CD4-positive, alpha-beta T cell (primary cell): ENCODE measurements around the gene ETS2. TPM values are rescaled to one million over a fixed set of nuclear protein-coding genes. Genes with fewer than 3 reads are reported as not detected.

Source experiments
- ATAC-seq: fragments of 200-7000 bp; cut with Tn5 transposase; one replicate; pipeline ENCODE4 v1.10.0; 2022; ENCODE audit warnings: mild to moderate bottlenecking; ENCODE audit not compliant: poor library complexity
- CTCF ChIA-PET: fragments of 350-600 bp; sonication (Branson Sonifier 250); formaldehyde crosslinking; loops from one replicate; lab custom pipeline; 2021; ENCODE audit warnings: antibody characterized with exemption, inconsistent platforms; lab: Charles Lee
- POLR2A ChIA-PET: fragments of 350-600 bp; sonication (Branson Sonifier 250); formaldehyde crosslinking; loops from one replicate; lab custom pipeline; 2021; ENCODE audit warnings: antibody characterized with exemption, inconsistent platforms; lab: Charles Lee
- DNase-seq, 14 experiments: peaks; one replicate each; pipeline ENCODE4 v3.0.0-alpha.2; 2013 to 2020; ENCODE audit warnings: mixed read lengths in 2 of 14
- H3K27ac ChIP-seq, 2 donors: one replicate each; pipeline versions ENCODE4 v1.5.1 to v1.7.0; 2013; ENCODE audit warnings: low read length in 2 of 2, low read depth in 1 of 2, mild to moderate bottlenecking in 1 of 2
- H3K27me3 ChIP-seq, 2 experiments: 1 replicate in 1 of 2; 2 replicates in 1 of 2; pipeline versions ENCODE4 v1.6.1 to v1.7.0; 2013; ENCODE audit warnings: low read length in 2 of 2, control low read depth in 1 of 2, mild to moderate bottlenecking in 1 of 2, moderate library complexity in 1 of 2; ENCODE audit not compliant: insufficient read depth in 2 of 2, control insufficient read depth in 1 of 2
- H3K36me3 ChIP-seq: one replicate; pipeline ENCODE4 v1.6.1; 2013; ENCODE audit warnings: low read length, control low read depth; ENCODE audit not compliant: insufficient read depth
- H3K4me1 ChIP-seq: one replicate; pipeline ENCODE4 v1.6.1; 2013; ENCODE audit warnings: low read length, control low read depth; ENCODE audit not compliant: insufficient read depth
- H3K4me3 ChIP-seq: one replicate; pipeline ENCODE4 v1.5.1; 2013; ENCODE audit warnings: mild to moderate bottlenecking, low read length, moderate library complexity
- H3K9me3 ChIP-seq, 2 experiments: 1 replicate in 1 of 2; 2 replicates in 1 of 2; pipeline versions ENCODE4 v1.6.1 to v1.7.0; 2013; ENCODE audit warnings: low read length in 2 of 2, mild to moderate bottlenecking in 2 of 2, control low read depth in 1 of 2, moderate library complexity in 1 of 2; ENCODE audit not compliant: control insufficient read depth in 1 of 2, insufficient read depth in 1 of 2
- H3K27ac Mint-ChIP-seq: one replicate; pipeline ENCODE4 v1.8.0; 2020; ENCODE audit warnings: mixed read lengths
- H3K27me3 Mint-ChIP-seq: one replicate; pipeline ENCODE4 v1.8.0; 2021; ENCODE audit warnings: mixed read lengths
- H3K36me3 Mint-ChIP-seq: one replicate; pipeline ENCODE4 v1.8.0; 2021; ENCODE audit warnings: low read depth, mixed read lengths
- H3K4me1 Mint-ChIP-seq: one replicate; pipeline ENCODE4 v1.8.0; 2021; ENCODE audit warnings: low read depth, mixed read lengths
- H3K4me3 Mint-ChIP-seq: one replicate; pipeline ENCODE4 v1.8.0; 2020; ENCODE audit warnings: mild to moderate bottlenecking, mixed read lengths
- H3K9me3 Mint-ChIP-seq: one replicate; pipeline ENCODE4 v1.8.0; 2020; ENCODE audit warnings: mixed read lengths
- intact Hi-C, 2 experiments: fragments of 100-400 bp; cut with DNase I in 1 of 2; cut with micrococcal nuclease in 1 of 2; formaldehyde crosslinking; loops; one replicate each; pipeline versions ENCODE4 v1.15.1 to v1.9.0; 2023 to 2025; cut with DNase I, micrococcal nuclease
- total RNA-seq, 174 experiments: library from RNA in 2 of 174; stranded (reverse) in 2 of 174; gene quantifications; one replicate each; pipeline ENCODE4 v1.2.3 and lab custom pipeline; 2021 to 2026
- TF ChIP-seq, protein P1 (sequence below): fragments of 200-600 bp; IDR thresholded peaks from one replicate; pipeline ENCODE4 v1.8.0; 2022; ENCODE audit warnings: antibody characterized with exemption, mild to moderate bottlenecking

ETS2 gene
- total RNA-seq, 2 experiments from 2014 or later: 11.4 to 13.9 TPM

DNA sequence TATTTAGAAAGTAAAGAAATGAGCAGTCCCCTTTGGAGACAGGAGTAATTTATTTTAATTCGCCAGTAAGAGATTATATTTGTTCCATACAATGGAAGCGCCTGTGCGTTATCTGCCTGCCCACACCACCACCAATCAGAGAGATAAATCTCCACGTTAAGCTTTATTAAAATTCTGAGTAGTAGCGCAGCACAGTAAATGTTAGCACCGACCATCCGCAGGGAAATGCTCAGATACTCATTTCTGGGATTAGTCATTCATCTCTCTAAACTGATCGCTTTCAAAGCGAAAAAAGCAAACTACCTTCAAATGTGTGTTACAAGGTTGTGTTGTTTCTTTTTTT lies 1.2 kb downstream of the ETS2 start:
- no peak for ATAC-seq
- H3K9me3 ChIP-seq: no peaks in the 10 kb centered on the region
- H3K27me3 ChIP-seq: no peaks in the 10 kb centered on the region
- H3K27ac ChIP-seq: peak overlapping the region in 1 of 2 donors; percentile 30
- CTCF ChIA-PET: no interaction called here
- peaks cover 17% of the 10 kb centered on the region for H3K4me1 ChIP-seq
- Mint-ChIP-seq H3K4me3 (peak overlapping the region; percentile 90), H3K4me1 (peaks cover 42% of the 10 kb centered on the region), H3K36me3 (peaks cover 19% of the 10 kb centered on the region), H3K9me3 (no peaks in the 10 kb centered on the region), H3K27ac (peak overlapping the region; percentile 64), H3K27me3 (no peaks in the 10 kb centered on the region)
- peaks cover 16% of the 10 kb centered on the region for H3K36me3 ChIP-seq
- peak overlapping the region; percentile 62 for H3K4me3 ChIP-seq
- no peak for DNase-seq
- POLR2A ChIA-PET: interaction anchor here (2.2 to 3.4 kb wide), 2 partner anchors 25 to 40 kb away, joined by 5 to 7 read pairs; no protein-coding TSS in a partner anchor
- TF ChIP-seq, protein P1, sequence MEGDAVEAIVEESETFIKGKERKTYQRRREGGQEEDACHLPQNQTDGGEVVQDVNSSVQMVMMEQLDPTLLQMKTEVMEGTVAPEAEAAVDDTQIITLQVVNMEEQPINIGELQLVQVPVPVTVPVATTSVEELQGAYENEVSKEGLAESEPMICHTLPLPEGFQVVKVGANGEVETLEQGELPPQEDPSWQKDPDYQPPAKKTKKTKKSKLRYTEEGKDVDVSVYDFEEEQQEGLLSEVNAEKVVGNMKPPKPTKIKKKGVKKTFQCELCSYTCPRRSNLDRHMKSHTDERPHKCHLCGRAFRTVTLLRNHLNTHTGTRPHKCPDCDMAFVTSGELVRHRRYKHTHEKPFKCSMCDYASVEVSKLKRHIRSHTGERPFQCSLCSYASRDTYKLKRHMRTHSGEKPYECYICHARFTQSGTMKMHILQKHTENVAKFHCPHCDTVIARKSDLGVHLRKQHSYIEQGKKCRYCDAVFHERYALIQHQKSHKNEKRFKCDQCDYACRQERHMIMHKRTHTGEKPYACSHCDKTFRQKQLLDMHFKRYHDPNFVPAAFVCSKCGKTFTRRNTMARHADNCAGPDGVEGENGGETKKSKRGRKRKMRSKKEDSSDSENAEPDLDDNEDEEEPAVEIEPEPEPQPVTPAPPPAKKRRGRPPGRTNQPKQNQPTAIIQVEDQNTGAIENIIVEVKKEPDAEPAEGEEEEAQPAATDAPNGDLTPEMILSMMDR: no peak
- intact Hi-C loops: loop anchor here in 1 of 2 experiments (5.0 to 10.0 kb wide), 3 partner anchors 375 to 638 kb away; partner anchors contain the start of genes LCA5L and PSMG1

GRCh38 chr21:38807441-38807871 lies 1.7 kb downstream of the ETS2 start:
- peaks cover 24% of the 10 kb centered on the region for H3K36me3 Mint-ChIP-seq
- peaks cover 42% of the 10 kb centered on the region for H3K4me1 Mint-ChIP-seq
- no peak overlapping the region for H3K27ac ChIP-seq
- DNase-seq (no peak), ATAC-seq (no peak)
- peak overlapping the region; percentile 90 for H3K4me3 Mint-ChIP-seq
- no peaks in the 10 kb centered on the region for H3K27me3 ChIP-seq
- TF ChIP-seq, protein P1: no peak
- peaks cover 17% of the 10 kb centered on the region for H3K4me1 ChIP-seq
- H3K27ac Mint-ChIP-seq: peak overlapping the region; percentile 64
- CTCF ChIA-PET: no interaction called here
- H3K4me3 ChIP-seq: peak overlapping the region; percentile 62
- H3K36me3 ChIP-seq: peaks cover 18% of the 10 kb centered on the region
- intact Hi-C loops: loop anchor here in 1 of 2 experiments (5.0 to 10.0 kb wide), 3 partner anchors 375 to 637 kb away; partner anchors contain the start of genes LCA5L and PSMG1
- H3K27me3 Mint-ChIP-seq: no peaks in the 10 kb centered on the region
- H3K9me3 ChIP-seq: no peaks in the 10 kb centered on the region
- POLR2A ChIA-PET: interaction anchor here (2.2 to 3.4 kb wide), 2 partner anchors 24 to 41 kb away, joined by 5 to 7 read pairs; no protein-coding TSS in a partner anchor
- H3K9me3 Mint-ChIP-seq: no peaks in the 10 kb centered on the region

GRCh38 chr21:38807986-38808385 lies 2.3 kb downstream of the ETS2 start:
- no peaks in the 10 kb centered on the region for H3K9me3 Mint-ChIP-seq
- H3K4me3 Mint-ChIP-seq: peak overlapping the region; percentile 90
- H3K36me3 Mint-ChIP-seq: peaks cover 30% of the 10 kb centered on the region
- peaks cover 22% of the 10 kb centered on the region for H3K36me3 ChIP-seq
- H3K4me3 ChIP-seq: no peak overlapping the region
- no peaks in the 10 kb centered on the region for H3K27me3 ChIP-seq
- H3K4me1 ChIP-seq: peaks cover 17% of the 10 kb centered on the region
- H3K27ac ChIP-seq: no peak overlapping the region
- H3K9me3 ChIP-seq: no peaks in the 10 kb centered on the region
- TF ChIP-seq, protein P1: no peak
- POLR2A ChIA-PET: interaction anchor here (2.2 kb wide), 1 partner anchor 41 kb away, joined by 5 read pairs; no protein-coding TSS in a partner anchor
- CTCF ChIA-PET: no interaction called here
- peaks cover 42% of the 10 kb centered on the region for H3K4me1 Mint-ChIP-seq
- DNase-seq (no peak), ATAC-seq (no peak)
- H3K27me3 Mint-ChIP-seq: no peaks in the 10 kb centered on the region
- H3K27ac Mint-ChIP-seq: peak overlapping the region; percentile 64
- intact Hi-C loops: loop anchor here in 1 of 2 experiments (5.0 to 10.0 kb wide), 3 partner anchors 374 to 637 kb away; partner anchors contain the start of genes LCA5L and PSMG1
